ENCODE measurements around the gene ZC3H12D. TPM values are rescaled to one million over a fixed set of nuclear protein-coding genes. Genes with fewer than 3 reads are reported as not detected.
"Not testable (repeated sequence)": the region's sequence is repeated elsewhere in the genome, so short reads cannot be mapped to it uniquely, and the experiment has no call there.

Gene ZC3H12D
- total and polyA plus RNA-seq, 5 donors from 2014 or later, result 7.1 to 251 (median 9.2) TPM

- Mint-ChIP-seq H3K36me3 (peaks cover 21% of the 10 kb centered on the region), H3K4me3 (no peak overlapping the region), H3K4me1 (peaks cover 5 to 15% (median 10%) of the 10 kb centered on the region in 4 donors), H3K27ac (peak overlapping the region in 2 of 3 donors; percentile 69), H3K9me3 (no peaks in the 10 kb centered on the region), H3K27me3 (no peaks in the 10 kb centered on the region)
- Histone ChIP-seq H3K27ac (ENCODE audit: insufficient read depth, low read length, poor library complexity, severe bottlenecking) (no peak overlapping the region), H3K4me3 (ENCODE audit: low read depth, low read length) (no peak overlapping the region), H3K27me3 (ENCODE audit: control insufficient read depth, insufficient read depth, low read length) (no peaks in the 10 kb centered on the region), H3K4me1 (ENCODE audit: control insufficient read depth, insufficient read depth, low read length, poor library complexity, severe bottlenecking) (no peaks in the 10 kb centered on the region), H3K36me3 (ENCODE audit: control insufficient read depth, insufficient read depth, low read length) (peaks cover 18% of the 10 kb centered on the region), H3K9me3 (ENCODE audit: control insufficient read depth in 2 of 2, low read length in 2 of 2) (no peaks in the 10 kb centered on the region)
- DNase-seq, result no peak
- ATAC-seq (ENCODE audit: low read depth in 2 of 2), result peak; percentile 4 to 8
Observed at GRCh38 chr6:149445573-149445972, 39.2 kb downstream of the ZC3H12D start.

- Histone ChIP-seq H3K4me1 (ENCODE audit: control insufficient read depth, insufficient read depth, low read length, poor library complexity, severe bottlenecking) (no peaks in the 10 kb centered on the region), H3K27me3 (ENCODE audit: control insufficient read depth, insufficient read depth, low read length) (no peaks in the 10 kb centered on the region), H3K27ac (ENCODE audit: insufficient read depth, low read length, poor library complexity, severe bottlenecking) (no peak overlapping the region), H3K36me3 (ENCODE audit: control insufficient read depth, insufficient read depth, low read length) (peaks cover 13% of the 10 kb centered on the region), H3K4me3 (ENCODE audit: low read depth, low read length) (no peak overlapping the region), H3K9me3 (ENCODE audit: control insufficient read depth in 2 of 2, low read length in 2 of 2) (no peaks in the 10 kb centered on the region)
- Mint-ChIP-seq H3K36me3 (peaks cover 20% of the 10 kb centered on the region), H3K27me3 (no peaks in the 10 kb centered on the region), H3K9me3 (no peaks in the 10 kb centered on the region), H3K27ac (peak overlapping the region in 2 of 3 donors; percentile 69 to 82), H3K4me3 (no peak overlapping the region), H3K4me1 (peaks cover 5 to 15% (median 10%) of the 10 kb centered on the region in 4 donors)
- ATAC-seq (ENCODE audit: low read depth in 2 of 2) (peak; percentile 30 to 35), DNase-seq (no peak)
Observed at GRCh38 chr6:149445095-149445466, 39.7 kb downstream of the ZC3H12D start.

GRCh38 chr6:149444360-149445094 is 40.3 kb downstream of the ZC3H12D start:
- not testable (repeated sequence) for H3K9me3 ChIP-seq (ENCODE audit: control insufficient read depth in 2 of 2, low read length in 2 of 2); H3K36me3 ChIP-seq (ENCODE audit: control insufficient read depth, insufficient read depth, low read length); H3K4me1 ChIP-seq (ENCODE audit: control insufficient read depth, insufficient read depth, low read length, poor library complexity, severe bottlenecking); H3K27ac ChIP-seq (ENCODE audit: insufficient read depth, low read length, poor library complexity, severe bottlenecking); DNase-seq; H3K27me3 Mint-ChIP-seq; H3K9me3 Mint-ChIP-seq; H3K4me3 Mint-ChIP-seq; H3K4me3 ChIP-seq (ENCODE audit: low read depth, low read length); H3K27me3 ChIP-seq (ENCODE audit: control insufficient read depth, insufficient read depth, low read length)
- peak; percentile 17 to 24 for ATAC-seq (ENCODE audit: low read depth in 2 of 2)
- Mint-ChIP-seq H3K27ac (peak overlapping the region in 1 of 3 donors; percentile 75), H3K36me3 (peaks cover 15% of the 10 kb centered on the region), H3K4me1 (peaks cover under 1 to 14% (median 8%) of the 10 kb centered on the region in 4 donors)

- Mint-ChIP-seq H3K4me1 (peaks cover 0 to 24% (median 16%) of the 10 kb centered on the region in 4 donors), H3K27me3 (no peaks in the 10 kb centered on the region), H3K27ac (peak overlapping the region in 1 of 3 donors; percentile 42), H3K4me3 (no peak overlapping the region), H3K36me3 (peaks cover 9% of the 10 kb centered on the region), H3K9me3 (no peaks in the 10 kb centered on the region)
- H3K9me3 ChIP-seq (ENCODE audit: control insufficient read depth in 2 of 2, low read length in 2 of 2), result no peaks in the 10 kb centered on the region
- H3K27me3 ChIP-seq (ENCODE audit: control insufficient read depth, insufficient read depth, low read length), result no peaks in the 10 kb centered on the region
- no peaks in the 10 kb centered on the region for H3K4me1 ChIP-seq (ENCODE audit: control insufficient read depth, insufficient read depth, low read length, poor library complexity, severe bottlenecking)
- H3K4me3 ChIP-seq (ENCODE audit: low read depth, low read length), result no peak overlapping the region
- no peak for ATAC-seq (ENCODE audit: low read depth in 2 of 2)
- DNase-seq, result no peak
- peaks cover 1% of the 10 kb centered on the region for H3K36me3 ChIP-seq (ENCODE audit: control insufficient read depth, insufficient read depth, low read length)
- no peak overlapping the region for H3K27ac ChIP-seq (ENCODE audit: insufficient read depth, low read length, poor library complexity, severe bottlenecking)
Observed at GRCh38 chr6:149443411-149444181, 41.2 kb downstream of the ZC3H12D start.

- H3K4me3 Mint-ChIP-seq, result no peak overlapping the region
- no peaks in the 10 kb centered on the region for H3K27me3 ChIP-seq (ENCODE audit: control insufficient read depth, insufficient read depth, low read length)
- no peaks in the 10 kb centered on the region for H3K27me3 Mint-ChIP-seq
- no peaks in the 10 kb centered on the region for H3K36me3 Mint-ChIP-seq
- no peaks in the 10 kb centered on the region for H3K36me3 ChIP-seq (ENCODE audit: control insufficient read depth, insufficient read depth, low read length)
- DNase-seq, result no peak
- ATAC-seq (ENCODE audit: low read depth in 2 of 2), result no peak
- peaks cover 5 to 30% (median 23%) of the 10 kb centered on the region in 4 donors for H3K4me1 Mint-ChIP-seq
- no peak overlapping the region for H3K27ac ChIP-seq (ENCODE audit: insufficient read depth, low read length, poor library complexity, severe bottlenecking)
- H3K4me3 ChIP-seq (ENCODE audit: low read depth, low read length), result no peak overlapping the region
- H3K27ac Mint-ChIP-seq, result no peak overlapping the region
- H3K9me3 Mint-ChIP-seq, result no peaks in the 10 kb centered on the region
- H3K4me1 ChIP-seq (ENCODE audit: control insufficient read depth, insufficient read depth, low read length, poor library complexity, severe bottlenecking), result no peaks in the 10 kb centered on the region
- no peaks in the 10 kb centered on the region for H3K9me3 ChIP-seq (ENCODE audit: control insufficient read depth in 2 of 2, low read length in 2 of 2)
Observed at GRCh38 chr6:149441740-149442139, 43.1 kb downstream of the ZC3H12D start.

- no peaks in the 10 kb centered on the region for H3K9me3 ChIP-seq (ENCODE audit: control insufficient read depth in 2 of 2, low read length in 2 of 2)
- H3K4me1 Mint-ChIP-seq, result peaks cover 5 to 30% (median 21%) of the 10 kb centered on the region in 4 donors
- no peaks in the 10 kb centered on the region for H3K4me1 ChIP-seq (ENCODE audit: control insufficient read depth, insufficient read depth, low read length, poor library complexity, severe bottlenecking)
- no peak overlapping the region for H3K27ac ChIP-seq (ENCODE audit: insufficient read depth, low read length, poor library complexity, severe bottlenecking)
- ATAC-seq (ENCODE audit: low read depth in 2 of 2) (no peak), DNase-seq (no peak)
- H3K27ac Mint-ChIP-seq, result no peak overlapping the region
- H3K36me3 ChIP-seq (ENCODE audit: control insufficient read depth, insufficient read depth, low read length), result no peaks in the 10 kb centered on the region
- H3K27me3 Mint-ChIP-seq, result no peaks in the 10 kb centered on the region
- no peak overlapping the region for H3K4me3 Mint-ChIP-seq
- H3K9me3 Mint-ChIP-seq, result no peaks in the 10 kb centered on the region
- H3K4me3 ChIP-seq (ENCODE audit: low read depth, low read length), result no peak overlapping the region
- no peaks in the 10 kb centered on the region for H3K27me3 ChIP-seq (ENCODE audit: control insufficient read depth, insufficient read depth, low read length)
- no peaks in the 10 kb centered on the region for H3K36me3 Mint-ChIP-seq
Observed at GRCh38 chr6:149440735-149441671, 43.8 kb downstream of the ZC3H12D start.

GRCh38 chr6:149439626-149440025 is 45.2 kb downstream of the ZC3H12D start:
- H3K4me3 ChIP-seq (ENCODE audit: low read depth, low read length), result no peak overlapping the region
- no peaks in the 10 kb centered on the region for H3K9me3 Mint-ChIP-seq
- H3K27ac ChIP-seq (ENCODE audit: insufficient read depth, low read length, poor library complexity, severe bottlenecking), result no peak overlapping the region
- no peaks in the 10 kb centered on the region for H3K27me3 ChIP-seq (ENCODE audit: control insufficient read depth, insufficient read depth, low read length)
- H3K36me3 Mint-ChIP-seq, result no peaks in the 10 kb centered on the region
- H3K4me1 ChIP-seq (ENCODE audit: control insufficient read depth, insufficient read depth, low read length, poor library complexity, severe bottlenecking), result no peaks in the 10 kb centered on the region
- H3K4me1 Mint-ChIP-seq, result peaks cover 5 to 28% (median 19%) of the 10 kb centered on the region in 4 donors
- no peak overlapping the region for H3K27ac Mint-ChIP-seq
- DNase-seq, result no peak
- H3K4me3 Mint-ChIP-seq, result no peak overlapping the region
- no peaks in the 10 kb centered on the region for H3K27me3 Mint-ChIP-seq
- no peaks in the 10 kb centered on the region for H3K36me3 ChIP-seq (ENCODE audit: control insufficient read depth, insufficient read depth, low read length)
- ATAC-seq (ENCODE audit: low read depth in 2 of 2), result no peak
- H3K9me3 ChIP-seq (ENCODE audit: control insufficient read depth in 2 of 2, low read length in 2 of 2), result no peaks in the 10 kb centered on the region

Data from CD4-positive, CD25-positive, alpha-beta regulatory T cell (primary cell).